ENCODE results near the gene EXOC6B. TPM values are rescaled to one million over a fixed set of nuclear protein-coding genes. Genes with fewer than 3 reads are reported as not detected.
"Not testable (repeated sequence)": the region's sequence is repeated elsewhere in the genome, so short reads cannot be mapped to it uniquely, and the experiment has no call there.

EXOC6B gene
- total RNA-seq, 1 experiment from 2014 or later = 39.5 TPM

GRCh38 chr2:72535586-72535985 is 290.2 kb downstream of the EXOC6B start:
- DNase-seq (ENCODE audit: low spot score); in situ Hi-C loops (cut with HindIII; ENCODE audit: low sequenced_read_pairs): not testable (repeated sequence)

GRCh38 chr2:72533765-72534164 is 292.1 kb downstream of the EXOC6B start:
- in situ Hi-C loops (cut with HindIII; ENCODE audit: low sequenced_read_pairs) = no loop called here
- no peak for DNase-seq (ENCODE audit: low spot score)

DNA sequence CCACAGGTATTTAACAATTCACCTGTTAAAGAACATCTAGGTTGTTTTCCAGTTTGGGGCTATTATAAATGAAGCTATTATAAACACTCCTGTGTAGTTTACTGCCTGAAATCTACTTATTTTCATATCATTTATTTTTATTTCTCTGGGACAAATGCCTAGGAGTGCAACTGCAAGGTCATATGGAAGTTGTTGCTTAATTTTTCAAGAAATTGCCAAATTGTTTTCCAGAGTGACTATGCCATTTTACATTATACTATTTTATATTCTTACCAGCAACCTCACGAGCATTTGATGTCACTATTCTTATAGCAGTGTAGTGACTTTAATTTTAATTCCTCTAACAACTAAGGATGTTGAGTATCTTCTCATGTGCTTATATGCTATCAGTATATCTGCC is 298.4 kb downstream of the EXOC6B start:
- no peak for DNase-seq (ENCODE audit: low spot score)
- in situ Hi-C loops (cut with HindIII; ENCODE audit: low sequenced_read_pairs) = no loop called here

DNA sequence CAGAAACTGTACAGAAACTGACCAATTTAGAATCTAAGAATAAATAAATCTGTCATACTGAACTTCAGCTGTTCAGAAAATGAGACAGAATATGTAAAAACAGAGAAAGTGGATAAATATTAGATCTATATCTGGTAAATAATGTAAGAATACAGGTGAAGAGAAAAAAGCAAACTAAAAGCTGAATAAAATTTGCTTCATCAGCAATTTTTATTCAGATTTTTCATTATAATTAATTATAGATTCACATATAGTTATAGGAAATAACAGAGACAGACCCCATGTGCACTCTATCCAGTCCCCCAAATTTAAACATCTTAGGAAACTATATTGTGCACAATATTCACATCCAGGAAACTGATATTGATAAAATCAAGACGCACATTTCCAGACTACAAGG is 299.2 kb downstream of the EXOC6B start:
- no peak for DNase-seq (ENCODE audit: low spot score)
- in situ Hi-C loops (cut with HindIII; ENCODE audit: low sequenced_read_pairs) = no loop called here

- in situ Hi-C loops (cut with HindIII; ENCODE audit: low sequenced_read_pairs) = no loop called here
- peak; percentile 17 for DNase-seq (ENCODE audit: low spot score)
Observed at GRCh38 chr2:72524071-72524470, 301.8 kb downstream of the EXOC6B start.

DNA sequence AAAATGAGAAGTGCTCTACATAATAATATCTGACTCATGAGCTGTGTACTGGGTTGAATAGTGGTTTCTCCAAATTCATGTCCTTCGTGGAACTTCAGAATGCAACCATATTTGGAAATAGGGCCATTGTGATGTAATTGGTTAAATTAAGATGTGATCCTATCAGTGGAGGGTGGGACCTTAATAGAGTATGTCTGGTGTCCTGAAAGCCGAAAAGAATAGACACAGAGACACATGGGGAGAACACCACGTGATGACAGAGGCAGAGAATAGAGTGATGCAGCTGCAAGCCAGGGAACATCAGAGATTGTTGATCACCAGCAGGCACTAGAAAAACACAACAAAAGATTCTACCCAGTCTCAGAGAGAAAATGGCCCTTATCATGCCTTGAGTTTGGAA is 310.1 kb downstream of the EXOC6B start:
- DNase-seq (ENCODE audit: low spot score) = no peak
- in situ Hi-C loops (cut with HindIII; ENCODE audit: low sequenced_read_pairs) = no loop called here

DNA sequence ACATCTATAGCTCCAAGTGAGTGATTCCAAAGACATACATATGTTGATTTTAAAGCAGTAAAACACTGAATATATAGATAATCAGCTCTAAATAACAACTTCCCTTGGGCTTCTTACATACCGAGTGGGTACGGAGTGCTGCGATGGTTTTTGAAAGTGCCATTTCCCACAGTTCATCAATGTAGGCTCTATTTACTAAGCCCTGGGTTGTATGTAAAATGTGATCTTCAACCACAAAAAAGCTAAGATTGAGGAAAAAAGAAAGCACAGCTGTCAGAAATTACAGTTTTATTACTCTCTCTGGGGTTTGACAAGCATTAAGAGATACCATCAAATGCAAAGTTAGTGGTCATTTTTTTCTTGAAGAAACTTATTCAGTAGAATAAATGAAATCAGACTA is 312.8 kb downstream of the EXOC6B start:
- in situ Hi-C loops (cut with HindIII; ENCODE audit: low sequenced_read_pairs) = no loop called here
- DNase-seq (ENCODE audit: low spot score) = no peak

DNA sequence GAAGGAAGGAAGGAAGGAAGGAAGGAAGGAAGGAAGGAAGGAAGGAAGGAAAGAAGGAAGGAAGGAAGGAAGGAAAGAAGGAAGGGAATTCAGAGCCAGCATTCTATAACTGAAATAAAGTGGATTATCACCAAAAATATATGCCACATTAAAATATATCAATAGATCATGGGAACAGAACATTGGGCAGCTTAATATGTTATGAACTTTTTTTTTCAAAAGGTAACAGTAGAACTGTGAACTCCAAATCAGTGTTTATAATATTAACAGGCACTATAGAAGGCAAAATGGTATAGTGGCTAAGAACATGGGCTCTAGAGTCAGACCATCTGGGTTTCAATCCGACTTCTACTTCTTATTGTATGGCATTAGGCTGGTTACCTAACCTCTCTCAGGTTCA is 313.5 kb downstream of the EXOC6B start:
- in situ Hi-C loops (cut with HindIII; ENCODE audit: low sequenced_read_pairs) = no loop called here
- no peak for DNase-seq (ENCODE audit: low spot score)

DNA sequence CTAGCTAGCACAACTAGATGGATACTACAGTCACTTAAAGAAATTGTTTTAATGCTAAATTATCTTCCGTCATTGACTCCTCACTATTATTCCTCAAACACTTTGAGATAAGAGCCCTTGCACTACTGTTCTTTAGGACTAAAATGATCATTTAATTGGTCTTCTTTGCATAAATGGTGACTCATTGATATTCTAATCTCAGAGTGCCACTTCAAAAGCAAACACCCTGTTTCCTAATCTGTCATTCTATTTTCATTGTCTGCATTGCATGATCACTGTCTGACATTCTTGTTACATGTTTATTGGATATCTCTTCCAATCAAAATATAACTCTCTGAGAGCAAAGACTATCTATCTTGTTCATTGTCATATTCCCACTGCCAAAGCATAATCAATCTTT is 313.9 kb downstream of the EXOC6B start:
- DNase-seq (ENCODE audit: low spot score) = no peak
- in situ Hi-C loops (cut with HindIII; ENCODE audit: low sequenced_read_pairs) = no loop called here

GRCh38 chr2:72497763-72498162 is 328.1 kb downstream of the EXOC6B start:
- no peak for DNase-seq (ENCODE audit: low spot score)
- in situ Hi-C loops (cut with HindIII; ENCODE audit: low sequenced_read_pairs) = no loop called here

- DNase-seq (ENCODE audit: low spot score) = no peak
- in situ Hi-C loops (cut with HindIII; ENCODE audit: low sequenced_read_pairs) = no loop called here
Observed at GRCh38 chr2:72496479-72496878, 329.4 kb downstream of the EXOC6B start.

DNA sequence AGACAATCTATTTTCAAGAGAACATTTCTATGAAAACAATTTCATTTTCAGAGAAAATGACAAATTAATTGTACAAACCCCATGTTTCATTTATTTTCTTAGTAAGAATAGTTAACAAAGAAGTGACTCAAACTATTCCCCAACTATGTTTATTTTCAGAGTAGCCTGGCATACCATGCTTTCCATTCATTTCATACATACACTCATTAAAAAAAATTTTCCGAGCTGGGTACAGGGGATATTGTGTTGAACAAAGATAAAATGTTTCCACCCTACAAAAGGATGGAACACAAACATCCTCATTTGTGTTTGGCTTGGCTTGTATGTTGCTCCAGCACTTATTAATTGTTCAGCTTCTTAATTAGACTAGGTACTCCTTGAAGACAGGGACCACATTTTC is 331.4 kb downstream of the EXOC6B start:
- no peak for DNase-seq (ENCODE audit: low spot score)
- in situ Hi-C loops (cut with HindIII; ENCODE audit: low sequenced_read_pairs) = no loop called here

GRCh38 chr2:72484622-72485021 is 341.2 kb downstream of the EXOC6B start:
- DNase-seq (ENCODE audit: low spot score); in situ Hi-C loops (cut with HindIII; ENCODE audit: low sequenced_read_pairs): not testable (repeated sequence)

DNA sequence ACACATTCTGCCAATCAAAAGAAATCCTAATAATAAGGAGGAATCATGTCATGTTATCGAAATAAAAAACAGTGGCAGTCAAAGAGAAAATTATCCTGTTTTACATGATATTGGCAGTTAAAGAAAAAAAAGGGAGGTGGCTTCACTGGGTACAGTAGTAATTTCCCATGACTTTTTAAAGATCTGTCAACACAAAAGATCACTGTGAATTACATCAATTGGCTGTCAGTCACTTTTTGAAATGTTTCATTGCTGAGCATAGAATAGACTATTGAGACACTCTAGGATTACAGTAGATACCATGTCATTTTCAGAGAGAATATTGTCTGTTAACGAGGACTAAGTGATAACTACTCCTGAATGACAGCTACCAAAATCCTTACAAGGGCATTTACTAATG is 342.5 kb downstream of the EXOC6B start:
- DNase-seq (ENCODE audit: low spot score) = no peak
- in situ Hi-C loops (cut with HindIII; ENCODE audit: low sequenced_read_pairs) = no loop called here

- DNase-seq (ENCODE audit: low spot score) = no peak
- in situ Hi-C loops (cut with HindIII; ENCODE audit: low sequenced_read_pairs) = no loop called here
Observed at GRCh38 chr2:72475246-72475645, 350.6 kb downstream of the EXOC6B start.

DNA sequence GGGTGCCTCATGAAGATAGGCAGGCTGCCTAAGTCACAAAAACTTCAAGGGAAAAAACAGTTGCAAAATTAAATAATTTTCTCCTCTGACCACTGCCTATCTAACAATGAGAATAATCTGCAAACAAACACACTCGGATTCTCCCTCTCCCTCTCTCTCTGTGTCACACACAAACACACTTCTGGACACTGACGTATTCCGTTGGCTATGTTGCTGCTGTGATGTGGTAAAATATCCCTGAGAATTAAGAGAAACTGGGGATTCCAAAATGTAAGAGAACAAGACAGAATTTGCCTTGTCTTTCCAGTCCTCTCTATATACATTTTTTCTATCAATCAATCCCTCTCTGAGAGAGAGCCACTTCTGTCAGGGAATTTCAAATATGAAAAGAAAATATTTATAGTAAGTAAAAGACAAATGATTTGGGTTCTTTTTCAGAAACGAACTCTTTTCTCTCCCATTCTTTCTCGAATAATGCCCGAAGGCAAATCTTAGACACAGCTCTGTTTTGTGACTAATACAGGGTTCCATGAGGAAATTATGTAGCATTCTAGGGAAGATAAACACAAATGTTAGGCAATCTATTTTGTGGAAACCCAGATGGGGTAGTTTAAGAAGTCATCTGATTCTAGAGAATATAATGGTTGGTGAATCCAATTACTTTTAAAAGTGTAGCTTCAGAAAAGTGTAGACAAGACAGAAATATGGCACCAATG is 367.9 kb downstream of the EXOC6B start:
- DNase-seq (ENCODE audit: low spot score) = no peak

DNA sequence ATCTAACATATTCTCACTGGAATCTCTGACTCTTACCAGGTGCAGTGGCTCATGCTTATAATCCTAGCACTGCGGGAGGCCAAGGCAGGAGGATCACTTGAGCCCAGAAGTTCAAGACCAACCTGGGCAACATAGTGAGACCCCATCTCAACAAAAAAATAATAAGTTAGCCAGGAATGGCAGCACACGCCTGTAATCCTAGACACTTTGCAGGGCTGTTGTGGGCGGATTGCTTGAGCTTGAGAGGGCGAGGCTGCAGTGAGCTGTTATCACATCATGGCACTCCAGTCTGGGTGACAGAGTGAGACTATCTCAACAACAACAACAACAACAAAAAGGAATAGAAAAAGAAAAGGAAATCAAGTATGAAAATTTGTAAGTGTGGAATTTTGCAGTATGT is 371.6 kb downstream of the EXOC6B start:
- no peak for DNase-seq (ENCODE audit: low spot score)

More for the DNA sequence above, 367.9 kb downstream of the EXOC6B start:
- in situ Hi-C loops (cut with HindIII; ENCODE audit: low sequenced_read_pairs) = no loop called here

DNA sequence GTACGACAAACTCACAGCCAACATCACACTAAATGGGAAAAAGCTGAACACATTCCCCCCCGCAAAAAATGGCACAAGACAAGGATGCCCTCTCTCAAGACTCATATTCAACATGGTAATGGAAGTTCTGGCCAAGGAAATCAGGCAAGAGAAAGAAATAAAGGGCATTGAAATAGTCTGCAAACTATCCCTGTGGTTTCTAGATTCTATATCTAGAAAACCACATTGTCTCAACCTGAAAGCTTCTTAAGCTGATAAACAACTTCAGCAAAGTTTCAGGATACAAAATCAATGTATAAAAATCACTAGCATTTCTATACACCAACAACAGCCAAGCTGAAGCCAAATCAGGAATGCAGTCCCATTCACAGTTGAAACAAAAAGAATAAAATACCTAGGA is 383.6 kb downstream of the EXOC6B start:
- in situ Hi-C loops (cut with HindIII; ENCODE audit: low sequenced_read_pairs) = no loop called here
- no peak for DNase-seq (ENCODE audit: low spot score)

More for the DNA sequence above, 371.6 kb downstream of the EXOC6B start:
- in situ Hi-C loops (cut with HindIII; ENCODE audit: low sequenced_read_pairs) = no loop called here

GRCh38 chr2:72439892-72440291 is 385.9 kb downstream of the EXOC6B start:
- DNase-seq (ENCODE audit: low spot score) = no peak
- in situ Hi-C loops (cut with HindIII; ENCODE audit: low sequenced_read_pairs) = no loop called here

- in situ Hi-C loops (cut with HindIII; ENCODE audit: low sequenced_read_pairs) = no loop called here
- DNase-seq (ENCODE audit: low spot score) = no peak
Observed at GRCh38 chr2:72438364-72438763, 387.5 kb downstream of the EXOC6B start.

DNA sequence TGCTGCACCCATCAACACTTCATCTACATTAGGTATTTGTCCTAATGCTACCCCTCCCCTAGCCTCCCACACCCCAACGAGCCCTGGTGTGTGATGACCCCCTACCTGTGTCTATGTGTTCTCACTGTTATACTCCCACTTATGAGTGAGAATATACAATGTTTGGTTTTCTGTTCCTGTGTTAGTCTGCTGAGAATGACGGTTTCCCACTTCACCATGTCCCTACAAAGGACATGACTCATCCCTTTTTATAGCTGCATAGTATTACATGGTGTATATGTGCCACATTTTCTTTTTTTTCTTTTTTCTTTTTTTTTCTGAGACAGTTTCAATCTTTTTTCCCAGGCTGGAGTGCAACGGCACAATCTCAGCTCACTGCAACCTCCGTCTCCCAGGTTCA is 394.1 kb downstream of the EXOC6B start:
- in situ Hi-C loops (cut with HindIII; ENCODE audit: low sequenced_read_pairs) = no loop called here
- DNase-seq (ENCODE audit: low spot score) = no peak

All from G401 (cell line).